ENCODE data around the gene SRI. TPM values are rescaled to one million over a fixed set of nuclear protein-coding genes. Genes with fewer than 3 reads are reported as not detected.

Gene SRI
- total and polyA plus RNA-seq, 2 donors (not counting 1 experiment from before 2014, with no cell fraction given): 46.5 to 49.9 TPM

GRCh38 chr7:88224601-88225275, 4.9 kb upstream of the SRI start:
- H3K27me3 ChIP-seq (replicated peaks in 1 of 4; ENCODE audit: control extremely low read depth in 1 of 4, control insufficient read depth in 3 of 4, insufficient read depth in 4 of 4, low read length in 3 of 4): no peaks in the 10 kb centered on the region
- ATAC-seq (ENCODE audit: low read depth): no peak
- DNase-seq: no peak
- Mint-ChIP-seq H3K9me3 (ENCODE audit: insufficient read depth) (no peaks in the 10 kb centered on the region), H3K27ac (no peak overlapping the region), H3K4me1 (peaks cover 11% of the 10 kb centered on the region), H3K4me3 (no peak overlapping the region), H3K27me3 (peaks cover 13% of the 10 kb centered on the region)
- no peak overlapping the region for H3K4me3 ChIP-seq (ENCODE audit: control extremely low read depth in 1 of 5, extremely low read depth in 1 of 5, insufficient read depth in 1 of 5, low read depth in 2 of 5, low read length in 4 of 5)
- no peak overlapping the region for H3K4me2 ChIP-seq (replicated peaks; ENCODE audit: low read depth, low read length, poor library complexity, severe bottlenecking)
- H3K36me3 ChIP-seq (replicated peaks in 1 of 2; ENCODE audit: control extremely low read depth in 1 of 2, control insufficient read depth in 1 of 2, extremely low read depth in 1 of 2, insufficient read depth in 2 of 2, low read length in 1 of 2): no peaks in the 10 kb centered on the region
- POLR2A ChIA-PET: no interaction called here
- peaks cover 5 to 11% of the 10 kb centered on the region in 2 donors for H3K4me1 ChIP-seq (ENCODE audit: control insufficient read depth in 2 of 2, insufficient read depth in 2 of 2, low read length in 2 of 2)
- H3K79me2 ChIP-seq (ENCODE audit: control insufficient read depth, insufficient read depth, low read length): peaks cover 6% of the 10 kb centered on the region
- no peaks in the 10 kb centered on the region for H4K20me1 ChIP-seq (ENCODE audit: control insufficient read depth, insufficient read depth, low read length, poor library complexity, severe bottlenecking)
- no peak for TF ChIP-seq EZH2 (IDR thresholded peaks at IDR 0.05; ENCODE audit: borderline replicate concordance, insufficient read depth, low read depth, low read length, poor library complexity, severe bottlenecking)
- no peak for TF ChIP-seq CTCF (IDR thresholded peaks at IDR 0.05)
- H3K9ac ChIP-seq (ENCODE audit: low read length): no peak overlapping the region
- intact Hi-C loops (cut with micrococcal nuclease): loop anchor here (5.0 kb wide), 1 partner anchor 1072 kb away; the partner anchor contains the start of gene DMTF1
- H3K9me3 ChIP-seq (ENCODE audit: control extremely low read depth in 1 of 3, control insufficient read depth in 2 of 3, insufficient read depth in 1 of 3, low read length in 2 of 3): peaks cover 0 to 4% (median 2%) of the 10 kb centered on the region in 3 donors
- WGBS (ENCODE audit: insufficient coverage): no CpG with 5 or more reads among the region's 2 CpGs
- H3K27ac ChIP-seq (ENCODE audit: low read length in 2 of 2): no peak overlapping the region
- CTCF ChIA-PET: no interaction called here
- no peak overlapping the region for H2AFZ ChIP-seq (ENCODE audit: insufficient read depth, low read depth, low read length, poor library complexity, severe bottlenecking)

GRCh38 chr7:88223265-88223664, 3.4 kb upstream of the SRI start:
- no peak overlapping the region for H2AFZ ChIP-seq (ENCODE audit: insufficient read depth, low read depth, low read length, poor library complexity, severe bottlenecking)
- H3K27ac Mint-ChIP-seq: no peak overlapping the region
- ChIA-PET CTCF (no interaction called here), POLR2A (no interaction called here)
- H3K9me3 ChIP-seq (ENCODE audit: control extremely low read depth in 1 of 3, control insufficient read depth in 2 of 3, insufficient read depth in 1 of 3, low read length in 2 of 3): peaks cover 0 to 4% (median 0%) of the 10 kb centered on the region in 3 donors
- intact Hi-C loops (cut with micrococcal nuclease): loop anchor here (5.0 kb wide), 1 partner anchor 1071 kb away; the partner anchor contains the start of gene DMTF1
- no peak overlapping the region for H3K9ac ChIP-seq (ENCODE audit: low read length)
- peaks cover 6 to 17% of the 10 kb centered on the region in 2 donors for H3K4me1 ChIP-seq (ENCODE audit: control insufficient read depth in 2 of 2, insufficient read depth in 2 of 2, low read length in 2 of 2)
- no peak overlapping the region for H3K4me3 ChIP-seq (ENCODE audit: control extremely low read depth in 1 of 5, extremely low read depth in 1 of 5, insufficient read depth in 1 of 5, low read depth in 2 of 5, low read length in 4 of 5)
- H4K20me1 ChIP-seq (ENCODE audit: control insufficient read depth, insufficient read depth, low read length, poor library complexity, severe bottlenecking): no peaks in the 10 kb centered on the region
- WGBS (ENCODE audit: insufficient coverage): no CpG with 5 or more reads among the region's 2 CpGs
- H3K4me2 ChIP-seq (replicated peaks; ENCODE audit: low read depth, low read length, poor library complexity, severe bottlenecking): no peak overlapping the region
- peaks cover 18% of the 10 kb centered on the region for H3K4me1 Mint-ChIP-seq
- TF ChIP-seq CTCF (IDR thresholded peaks at IDR 0.05) (no peak), EZH2 (IDR thresholded peaks at IDR 0.05; ENCODE audit: borderline replicate concordance, insufficient read depth, low read depth, low read length, poor library complexity, severe bottlenecking) (no peak)
- no peaks in the 10 kb centered on the region for H3K27me3 ChIP-seq (replicated peaks in 1 of 4; ENCODE audit: control extremely low read depth in 1 of 4, control insufficient read depth in 3 of 4, insufficient read depth in 4 of 4, low read length in 3 of 4)
- peaks cover 14% of the 10 kb centered on the region for H3K79me2 ChIP-seq (ENCODE audit: control insufficient read depth, insufficient read depth, low read length)
- H3K4me3 Mint-ChIP-seq: no peak overlapping the region
- H3K27ac ChIP-seq (ENCODE audit: low read length in 2 of 2): no peak overlapping the region
- DNase-seq (no peak), ATAC-seq (ENCODE audit: low read depth) (no peak)
- H3K9me3 Mint-ChIP-seq (ENCODE audit: insufficient read depth): no peaks in the 10 kb centered on the region
- peaks cover 13% of the 10 kb centered on the region for H3K27me3 Mint-ChIP-seq
- H3K36me3 ChIP-seq (replicated peaks in 1 of 2; ENCODE audit: control extremely low read depth in 1 of 2, control insufficient read depth in 1 of 2, extremely low read depth in 1 of 2, insufficient read depth in 2 of 2, low read length in 1 of 2): no peaks in the 10 kb centered on the region
